22Rv1 (cell line): ENCODE measurements around the gene ZNF219.

ENCODE experiments used
- CTCF ChIP-seq: fragments of 450-650 bp; IDR thresholded peaks from 2 replicates; pipeline ENCODE4 v1.5.1; 2017; ENCODE audit warnings: mild to moderate bottlenecking
- ZFX ChIP-seq: fragments of 450-650 bp; IDR thresholded peaks from 2 replicates; pipeline ENCODE4 v1.6.1; 2017; ENCODE audit warnings: antibody characterized with exemption, borderline replicate concordance

- TF ChIP-seq CTCF (no peak), ZFX (no peak)
Measured at GRCh38 chr14:21096978-21097635, 1.3 kb downstream of the ZNF219 start.
